Stimulated activated memory B cell treated with anti-CD40 and anti-IgM and Interleukin-4, amounts not matched to agents 10 μg/mL and 1 μg/mL and 100 μg/mL, for 72 hours (primary cell): ENCODE results near the gene KRTAP17-1.
A peak's percentile ranks its signal among the peaks of the same experiment; 100 is the strongest.

Experiments
- ATAC-seq: fragments of 150-1000 bp; cut with Tn5 transposase; 2 replicates; pipeline ENCODE4 v1.10.0; 2021
- H3K27ac Mint-ChIP-seq: one replicate; pipeline ENCODE4 v1.8.0; 2022; ENCODE audit warnings: mild to moderate bottlenecking, mixed read lengths
- H3K27me3 Mint-ChIP-seq: one replicate; pipeline ENCODE4 v1.8.0; 2022; ENCODE audit warnings: mixed read lengths
- H3K36me3 Mint-ChIP-seq: one replicate; pipeline ENCODE4 v1.8.0; 2022; ENCODE audit warnings: mixed read lengths
- H3K4me1 Mint-ChIP-seq: one replicate; pipeline ENCODE4 v1.8.0; 2022; ENCODE audit warnings: mixed read lengths
- H3K4me3 Mint-ChIP-seq: one replicate; pipeline ENCODE4 v1.8.0; 2022; ENCODE audit warnings: mild to moderate bottlenecking, moderate library complexity, mixed read lengths
- H3K9me3 Mint-ChIP-seq: one replicate; pipeline ENCODE4 v1.8.0; 2022; ENCODE audit warnings: mixed read lengths

The KRTAP17-1 gene

GRCh38 chr17:41324180-41325075 is 8.9 kb upstream of the KRTAP17-1 start:
- Mint-ChIP-seq H3K4me3 (no peak overlapping the region), H3K27ac (no peak overlapping the region), H3K9me3 (peaks cover 6% of the 10 kb centered on the region), H3K27me3 (peaks cover 5% of the 10 kb centered on the region), H3K4me1 (peaks cover 5% of the 10 kb centered on the region), H3K36me3 (no peaks in the 10 kb centered on the region)
- no peak for ATAC-seq

- no peak for ATAC-seq
- Mint-ChIP-seq H3K36me3 (no peaks in the 10 kb centered on the region), H3K9me3 (peaks cover 6% of the 10 kb centered on the region), H3K27me3 (peaks cover under 1% of the 10 kb centered on the region), H3K4me3 (no peak overlapping the region), H3K4me1 (peaks cover 5% of the 10 kb centered on the region), H3K27ac (no peak overlapping the region)
Measured at GRCh38 chr17:41322903-41323895, 7.7 kb upstream of the KRTAP17-1 start.

- no peaks in the 10 kb centered on the region for H3K36me3 Mint-ChIP-seq
- H3K9me3 Mint-ChIP-seq = peaks cover 6% of the 10 kb centered on the region
- H3K4me1 Mint-ChIP-seq = peaks cover 5% of the 10 kb centered on the region
- H3K4me3 Mint-ChIP-seq = no peak overlapping the region
- no peak for ATAC-seq
- H3K27ac Mint-ChIP-seq = no peak overlapping the region
- no peaks in the 10 kb centered on the region for H3K27me3 Mint-ChIP-seq
Measured at GRCh38 chr17:41322094-41322902, 6.8 kb upstream of the KRTAP17-1 start.

GRCh38 chr17:41318231-41318630 is 2.7 kb upstream of the KRTAP17-1 start:
- H3K4me1 Mint-ChIP-seq = no peaks in the 10 kb centered on the region
- H3K27me3 Mint-ChIP-seq = peaks cover 15% of the 10 kb centered on the region
- H3K27ac Mint-ChIP-seq = no peak overlapping the region
- H3K36me3 Mint-ChIP-seq = no peaks in the 10 kb centered on the region
- ATAC-seq = no peak
- H3K4me3 Mint-ChIP-seq = no peak overlapping the region
- peaks cover 6% of the 10 kb centered on the region for H3K9me3 Mint-ChIP-seq

GRCh38 chr17:41315814-41316445 is 420 bp upstream of the KRTAP17-1 start:
- Mint-ChIP-seq H3K4me3 (no peak overlapping the region), H3K27me3 (peaks cover 19% of the 10 kb centered on the region), H3K9me3 (peaks cover 6% of the 10 kb centered on the region), H3K36me3 (no peaks in the 10 kb centered on the region), H3K27ac (no peak overlapping the region), H3K4me1 (no peaks in the 10 kb centered on the region)
- no peak for ATAC-seq

- peaks cover 13% of the 10 kb centered on the region for H3K27me3 Mint-ChIP-seq
Measured at GRCh38 chr17:41311111-41311510, 4.4 kb downstream of the KRTAP17-1 start.

GRCh38 chr17:41308918-41309359 is 6.6 kb downstream of the KRTAP17-1 start, which contains the start of gene KRTAP16-1:
TSS of gene KRTAP16-1 (minus strand) at chr17:41309309. CDS start at chr17:41309253, 56 bp downstream.
- H3K27me3 Mint-ChIP-seq = peaks cover 10% of the 10 kb centered on the region
- H3K9me3 Mint-ChIP-seq = no peaks in the 10 kb centered on the region
- H3K4me3 Mint-ChIP-seq = peak within 1 kb of the TSS; percentile 52
- peak; percentile 75 for ATAC-seq
- H3K4me1 Mint-ChIP-seq = peaks cover 31% of the 10 kb centered on the region
- no peaks in the 10 kb centered on the region for H3K36me3 Mint-ChIP-seq
- H3K27ac Mint-ChIP-seq = peak within 1 kb of the TSS; percentile 95

More at GRCh38 chr17:41311111-41311510, 4.4 kb downstream of the KRTAP17-1 start:
- peaks cover 30% of the 10 kb centered on the region for H3K4me1 Mint-ChIP-seq
- peak overlapping the region; percentile 14 for H3K27ac Mint-ChIP-seq
- H3K4me3 Mint-ChIP-seq = no peak overlapping the region
- ATAC-seq = no peak
- H3K36me3 Mint-ChIP-seq = no peaks in the 10 kb centered on the region
- H3K9me3 Mint-ChIP-seq = no peaks in the 10 kb centered on the region

GRCh38 chr17:41308251-41308917 is 7.1 kb downstream of the KRTAP17-1 start:
- no peaks in the 10 kb centered on the region for H3K9me3 Mint-ChIP-seq
- H3K4me1 Mint-ChIP-seq = peaks cover 36% of the 10 kb centered on the region
- H3K36me3 Mint-ChIP-seq = no peaks in the 10 kb centered on the region
- peaks cover 6% of the 10 kb centered on the region for H3K27me3 Mint-ChIP-seq
- peak overlapping the region; percentile 95 for H3K27ac Mint-ChIP-seq
- peak overlapping the region; percentile 52 for H3K4me3 Mint-ChIP-seq
- peak; percentile 96 for ATAC-seq

GRCh38 chr17:41307647-41308046 is 7.9 kb downstream of the KRTAP17-1 start:
- Mint-ChIP-seq H3K27ac (peak overlapping the region; percentile 95), H3K36me3 (no peaks in the 10 kb centered on the region), H3K4me3 (no peak overlapping the region), H3K9me3 (no peaks in the 10 kb centered on the region), H3K4me1 (peaks cover 36% of the 10 kb centered on the region), H3K27me3 (no peaks in the 10 kb centered on the region)
- ATAC-seq = no peak

GRCh38 chr17:41304091-41304490 is 11.4 kb downstream of the KRTAP17-1 start:
- Mint-ChIP-seq H3K4me1 (peaks cover 23% of the 10 kb centered on the region), H3K27me3 (peaks cover 13% of the 10 kb centered on the region), H3K27ac (no peak overlapping the region), H3K9me3 (no peaks in the 10 kb centered on the region), H3K4me3 (no peak overlapping the region), H3K36me3 (no peaks in the 10 kb centered on the region)
- no peak for ATAC-seq

GRCh38 chr17:41302981-41303380 is 12.5 kb downstream of the KRTAP17-1 start:
- no peak for ATAC-seq
- no peaks in the 10 kb centered on the region for H3K36me3 Mint-ChIP-seq
- H3K27ac Mint-ChIP-seq = no peak overlapping the region
- no peaks in the 10 kb centered on the region for H3K9me3 Mint-ChIP-seq
- peaks cover 14% of the 10 kb centered on the region for H3K27me3 Mint-ChIP-seq
- peaks cover 12% of the 10 kb centered on the region for H3K4me1 Mint-ChIP-seq
- H3K4me3 Mint-ChIP-seq = no peak overlapping the region

GRCh38 chr17:41301916-41302901 is 13.3 kb downstream of the KRTAP17-1 start, which contains the start of gene KRTAP29-1:
TSS of gene KRTAP29-1 (minus strand) at chr17:41302851. CDS start at chr17:41302851, 0 bp downstream.
- Mint-ChIP-seq H3K4me1 (peaks cover 6% of the 10 kb centered on the region), H3K36me3 (no peaks in the 10 kb centered on the region), H3K9me3 (no peaks in the 10 kb centered on the region), H3K4me3 (no peak within 1 kb of the TSS), H3K27me3 (peaks cover 14% of the 10 kb centered on the region), H3K27ac (no peak within 1 kb of the TSS)
- no peak for ATAC-seq
